Left ventricle myocardium inferior (tissue), 1 donor: Measurements from ENCODE around the gene EIF2S2. TPM values are rescaled to one million over a fixed set of nuclear protein-coding genes. Genes with fewer than 3 reads are reported as not detected.

Source experiments
- DNase-seq: peaks from one replicate; pipeline ENCODE4 v3.0.0-alpha.2; 2020
- H3K27ac ChIP-seq: fragments of 200-600 bp; replicated peaks from 2 replicates; pipeline ENCODE4 v1.8.0; 2021
- H3K27me3 ChIP-seq: fragments of 200-600 bp; 2 replicates; pipeline ENCODE4 v1.8.0; 2021; ENCODE audit warnings: low read depth
- H3K36me3 ChIP-seq: fragments of 200-600 bp; 2 replicates; pipeline ENCODE4 v1.8.0; 2021
- H3K4me1 ChIP-seq: fragments of 200-600 bp; 2 replicates; pipeline ENCODE4 v1.8.0; 2021
- H3K4me3 ChIP-seq: fragments of 200-600 bp; 2 replicates; pipeline ENCODE4 v1.8.0; 2021; ENCODE audit warnings: mild to moderate bottlenecking, moderate library complexity
- H3K9me3 ChIP-seq: fragments of 200-600 bp; replicated peaks from 2 replicates; pipeline ENCODE4 v1.8.0; 2021
- CTCF ChIP-seq: fragments of 200-600 bp; IDR thresholded peaks from 2 replicates; pipeline ENCODE4 v1.8.0; 2021; ENCODE audit warnings: antibody characterized with exemption, mild to moderate bottlenecking, borderline replicate concordance
- intact Hi-C: fragments of 100-400 bp; cut with micrococcal nuclease; formaldehyde crosslinking; loops from one replicate; pipeline ENCODE4 v1.11.0; 2022
- total RNA-seq: library from RNA; stranded (reverse); fragmentation: NEBNext Ultra II Directional; extraction: Animal tissue kit (Norgen Biotek cat#: 25700); gene quantifications from one replicate; pipeline ENCODE4 v1.2.1, GENCODE V29; 2021
- donor health status: DM: no; HTN: yes; CAD: no; lungs with severe emphysema.

The EIF2S2 gene
- total RNA-seq, 1 donor from 2014 or later = 41.0 TPM

- intact Hi-C loops = no loop called here
- Histone ChIP-seq H3K4me1 (peaks cover 43% of the 10 kb centered on the region), H3K9me3 (no peaks in the 10 kb centered on the region), H3K36me3 (peaks cover 6% of the 10 kb centered on the region), H3K27me3 (no peaks in the 10 kb centered on the region), H3K27ac (no peak overlapping the region), H3K4me3 (no peak overlapping the region)
- no peak for DNase-seq
- no peak for TF ChIP-seq CTCF
These were observed 49.2 kb downstream of the EIF2S2 start for GRCh38 chr20:34062570-34063482.

GRCh38 chr20:34061695-34062094 is 50.3 kb downstream of the EIF2S2 start:
- Histone ChIP-seq H3K27me3 (no peaks in the 10 kb centered on the region), H3K4me3 (no peak overlapping the region), H3K36me3 (peaks cover 6% of the 10 kb centered on the region), H3K9me3 (no peaks in the 10 kb centered on the region), H3K4me1 (peaks cover 40% of the 10 kb centered on the region), H3K27ac (no peak overlapping the region)
- intact Hi-C loops = no loop called here
- no peak for DNase-seq
- no peak for TF ChIP-seq CTCF

DNA sequence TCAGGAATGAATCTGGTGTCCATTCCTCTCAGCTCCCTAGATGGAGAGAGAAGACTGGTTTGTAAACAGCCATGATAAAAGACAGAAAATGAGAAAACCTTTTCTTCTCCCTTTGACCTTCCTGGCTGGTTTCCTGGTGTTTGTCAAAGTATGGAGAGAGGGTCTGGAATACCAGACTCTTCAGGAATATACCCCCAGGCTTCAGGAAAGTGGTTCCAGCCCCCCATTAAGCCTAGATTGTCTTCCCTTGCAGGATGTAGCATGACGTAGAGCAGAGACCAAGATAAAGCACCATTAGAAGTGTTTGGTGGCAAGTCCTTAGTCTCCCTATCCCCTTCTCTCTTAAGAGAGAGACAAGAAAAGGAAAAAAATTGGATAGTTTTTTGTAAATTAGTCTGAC is 51.1 kb downstream of the EIF2S2 start:
- H3K36me3 ChIP-seq = peaks cover 6% of the 10 kb centered on the region
- H3K4me3 ChIP-seq = no peak overlapping the region
- H3K27ac ChIP-seq = no peak overlapping the region
- no peaks in the 10 kb centered on the region for H3K9me3 ChIP-seq
- no peak for TF ChIP-seq CTCF
- intact Hi-C loops = no loop called here
- no peaks in the 10 kb centered on the region for H3K27me3 ChIP-seq
- peaks cover 33% of the 10 kb centered on the region for H3K4me1 ChIP-seq
- DNase-seq = no peak

GRCh38 chr20:34058831-34059230 is 53.2 kb downstream of the EIF2S2 start:
- no peak for DNase-seq
- no peak for TF ChIP-seq CTCF
- Histone ChIP-seq H3K9me3 (no peaks in the 10 kb centered on the region), H3K4me1 (peaks cover 32% of the 10 kb centered on the region), H3K27ac (no peak overlapping the region), H3K36me3 (peaks cover 6% of the 10 kb centered on the region), H3K4me3 (no peak overlapping the region), H3K27me3 (no peaks in the 10 kb centered on the region)
- intact Hi-C loops = no loop called here

- DNase-seq = no peak
- Histone ChIP-seq H3K4me1 (peaks cover 54% of the 10 kb centered on the region), H3K27ac (no peak overlapping the region), H3K9me3 (no peaks in the 10 kb centered on the region), H3K27me3 (no peaks in the 10 kb centered on the region), H3K36me3 (no peaks in the 10 kb centered on the region), H3K4me3 (no peak overlapping the region)
- intact Hi-C loops = no loop called here
- no peak for TF ChIP-seq CTCF
These were observed 56.8 kb downstream of the EIF2S2 start for GRCh38 chr20:34055290-34055689.
